Endodermal cell (in vitro differentiated cells): ENCODE data around the gene PPP2R2B. TPM values are rescaled to one million over a fixed set of nuclear protein-coding genes. Genes with fewer than 3 reads are reported as not detected.

ENCODE experiments used
- DNase-seq: peaks from one replicate; pipeline ENCODE4 v3.0.0-alpha.2; 2017
- H3K27ac ChIP-seq: 2 replicates; pipeline ENCODE4 v1.5.1; 2013; ENCODE audit warnings: mild to moderate bottlenecking, low read depth, low read length, moderate library complexity
- H3K27me3 ChIP-seq: 2 replicates; pipeline ENCODE4 v1.6.1; 2013; ENCODE audit warnings: mild to moderate bottlenecking, low read length, moderate library complexity; ENCODE audit not compliant: insufficient read depth, control insufficient read depth, poor library complexity, severe bottlenecking
- H3K36me3 ChIP-seq: 2 replicates; pipeline ENCODE4 v1.7.0; 2013; ENCODE audit warnings: mild to moderate bottlenecking, low read length, moderate library complexity; ENCODE audit not compliant: control insufficient read depth, insufficient read depth
- H3K4me1 ChIP-seq: one replicate; pipeline ENCODE4 v1.7.0; 2013; ENCODE audit warnings: low read length; ENCODE audit not compliant: control insufficient read depth, insufficient read depth
- H3K4me3 ChIP-seq: 2 replicates; pipeline ENCODE4 v1.5.1; 2013; ENCODE audit warnings: mild to moderate bottlenecking, low read length, moderate library complexity
- H3K9ac ChIP-seq: 2 replicates; pipeline ENCODE4 v1.6.1; 2013; ENCODE audit warnings: mild to moderate bottlenecking, low read length, moderate library complexity; ENCODE audit not compliant: poor library complexity, severe bottlenecking; ENCODE audit errors: extremely low read depth
- H3K9me3 ChIP-seq: 2 replicates; pipeline ENCODE4 v1.6.1; 2013; ENCODE audit warnings: mild to moderate bottlenecking, low read length, moderate library complexity; ENCODE audit not compliant: control insufficient read depth
- H3K27ac Mint-ChIP-seq: 2 replicates; pipeline ENCODE4 v1.8.0; 2020; ENCODE audit warnings: mixed read lengths
- H3K27me3 Mint-ChIP-seq: 2 replicates; pipeline ENCODE4 v1.8.0; 2021; ENCODE audit warnings: mild to moderate bottlenecking, mixed read lengths; ENCODE audit not compliant: insufficient read depth
- H3K36me3 Mint-ChIP-seq: 2 replicates; pipeline ENCODE4 v1.8.0; 2020; ENCODE audit warnings: low read depth, mixed read lengths
- H3K4me1 Mint-ChIP-seq: 2 replicates; pipeline ENCODE4 v1.8.0; 2020; ENCODE audit warnings: mixed read lengths
- H3K4me3 Mint-ChIP-seq: 2 replicates; pipeline ENCODE4 v1.8.0; 2020; ENCODE audit warnings: mild to moderate bottlenecking, moderate library complexity, mixed read lengths
- H3K9me3 Mint-ChIP-seq: 2 replicates; pipeline ENCODE4 v1.8.0; 2020; ENCODE audit warnings: mild to moderate bottlenecking, mixed read lengths
- WGBS, 2 experiments: methylation state at CpG; one replicate each; pipeline versions ENCODE4 v1.1.5 to v1.1.7; 2013; ENCODE audit warnings: missing lambda C conversion rate in 2 of 2, mixed read lengths in 1 of 2; ENCODE audit not compliant: insufficient coverage in 1 of 2, insufficient read length in 1 of 2; 5-methylcytosine and 5-hydroxymethylcytosine counted together
- total RNA-seq, 2 donors: library from RNA; stranded (reverse); fragmentation: NEBNext Ultra II Directional in 1 of 2; extraction: Animal tissue kit (Norgen Biotek cat#: 25700) in 1 of 2; gene quantifications; 2 replicates in 1 of 2; 3 replicates in 1 of 2; pipeline ENCODE4 v1.2.1, GENCODE V29; 2021
- TF ChIP-seq, protein P1 (sequence below): fragments of 200-600 bp; sonication (generic); conservative IDR thresholded peaks from 2 replicates; pipeline ENCODE4 v1.5.0; 2021; ENCODE audit warnings: antibody characterized with exemption, mild to moderate bottlenecking

PPP2R2B gene
- total RNA-seq, 2 donors from 2014 or later = 3.3 to 8.0 TPM

GRCh38 chr5:146646441-146646840, 232.1 kb downstream of the PPP2R2B start:
- H3K36me3 Mint-ChIP-seq = no peaks in the 10 kb centered on the region
- Histone ChIP-seq H3K9ac (no peak overlapping the region), H3K36me3 (no peaks in the 10 kb centered on the region), H3K4me1 (no peaks in the 10 kb centered on the region), H3K9me3 (no peaks in the 10 kb centered on the region), H3K4me3 (no peak overlapping the region), H3K27ac (no peak overlapping the region), H3K27me3 (peaks cover 14% of the 10 kb centered on the region)
- no peaks in the 10 kb centered on the region for H3K4me1 Mint-ChIP-seq
- TF ChIP-seq, protein P1, sequence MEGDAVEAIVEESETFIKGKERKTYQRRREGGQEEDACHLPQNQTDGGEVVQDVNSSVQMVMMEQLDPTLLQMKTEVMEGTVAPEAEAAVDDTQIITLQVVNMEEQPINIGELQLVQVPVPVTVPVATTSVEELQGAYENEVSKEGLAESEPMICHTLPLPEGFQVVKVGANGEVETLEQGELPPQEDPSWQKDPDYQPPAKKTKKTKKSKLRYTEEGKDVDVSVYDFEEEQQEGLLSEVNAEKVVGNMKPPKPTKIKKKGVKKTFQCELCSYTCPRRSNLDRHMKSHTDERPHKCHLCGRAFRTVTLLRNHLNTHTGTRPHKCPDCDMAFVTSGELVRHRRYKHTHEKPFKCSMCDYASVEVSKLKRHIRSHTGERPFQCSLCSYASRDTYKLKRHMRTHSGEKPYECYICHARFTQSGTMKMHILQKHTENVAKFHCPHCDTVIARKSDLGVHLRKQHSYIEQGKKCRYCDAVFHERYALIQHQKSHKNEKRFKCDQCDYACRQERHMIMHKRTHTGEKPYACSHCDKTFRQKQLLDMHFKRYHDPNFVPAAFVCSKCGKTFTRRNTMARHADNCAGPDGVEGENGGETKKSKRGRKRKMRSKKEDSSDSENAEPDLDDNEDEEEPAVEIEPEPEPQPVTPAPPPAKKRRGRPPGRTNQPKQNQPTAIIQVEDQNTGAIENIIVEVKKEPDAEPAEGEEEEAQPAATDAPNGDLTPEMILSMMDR = peak; percentile 63
- H3K4me3 Mint-ChIP-seq = no peak overlapping the region
- H3K27me3 Mint-ChIP-seq = no peaks in the 10 kb centered on the region
- no peaks in the 10 kb centered on the region for H3K9me3 Mint-ChIP-seq
- no peak overlapping the region for H3K27ac Mint-ChIP-seq
- 60 to 83% methylated on average over 1 of the region's 1 CpG for WGBS, 2 experiments
- DNase-seq = no peak

- H3K36me3 Mint-ChIP-seq = no peaks in the 10 kb centered on the region
- H3K9me3 Mint-ChIP-seq = no peaks in the 10 kb centered on the region
- no peak overlapping the region for H3K4me3 ChIP-seq
- H3K9ac ChIP-seq = no peak overlapping the region
- H3K4me3 Mint-ChIP-seq = no peak overlapping the region
- TF ChIP-seq, protein P1 = no peak
- DNase-seq = peak; percentile 65
- peaks cover 7% of the 10 kb centered on the region for H3K4me1 Mint-ChIP-seq
- WGBS, 2 experiments = 83 to 92% methylated on average over 1 of the region's 1 CpG
- H3K9me3 ChIP-seq = no peaks in the 10 kb centered on the region
- H3K27me3 Mint-ChIP-seq = no peaks in the 10 kb centered on the region
- H3K27me3 ChIP-seq = peaks cover 19% of the 10 kb centered on the region
- H3K4me1 ChIP-seq = no peaks in the 10 kb centered on the region
- no peak overlapping the region for H3K27ac Mint-ChIP-seq
- H3K36me3 ChIP-seq = no peaks in the 10 kb centered on the region
- no peak overlapping the region for H3K27ac ChIP-seq
Observed at GRCh38 chr5:146645342-146645741, 233.2 kb downstream of the PPP2R2B start.

GRCh38 chr5:146644831-146645230, 233.7 kb downstream of the PPP2R2B start:
- no peak overlapping the region for H3K4me3 ChIP-seq

More at GRCh38 chr5:146644831-146645230, 233.7 kb downstream of the PPP2R2B start:
- Mint-ChIP-seq H3K4me1 (peaks cover 12% of the 10 kb centered on the region), H3K36me3 (no peaks in the 10 kb centered on the region), H3K9me3 (no peaks in the 10 kb centered on the region), H3K27me3 (no peaks in the 10 kb centered on the region), H3K4me3 (no peak overlapping the region), H3K27ac (no peak overlapping the region)
- no peaks in the 10 kb centered on the region for H3K9me3 ChIP-seq
- whole genome bisulfite sequencing, 2 experiments = 96 to 100% methylated on average over 3 of the region's 3 CpGs
- H3K36me3 ChIP-seq = no peaks in the 10 kb centered on the region
- H3K4me1 ChIP-seq = no peaks in the 10 kb centered on the region
- H3K27me3 ChIP-seq = peaks cover 19% of the 10 kb centered on the region
- TF ChIP-seq, protein P1 = no peak
- H3K27ac ChIP-seq = no peak overlapping the region
- no peak overlapping the region for H3K9ac ChIP-seq
- no peak for DNase-seq
